ENCODE results near the gene C11orf42.

GRCh38 chr11:6156628-6157359 lies 48.6 kb upstream of the C11orf42 start:
- TF ChIP-seq POLR2A (IDR thresholded peaks at IDR 0.05) (no peak), CTCF (IDR thresholded peaks at IDR 0.05) (no peak)

All from prostate gland (tissue), 2 donors.